NCI-H187 (cell line): ENCODE measurements around the gene USP6NL.
A peak's percentile ranks its signal among the peaks of the same experiment; 100 is the strongest.
"Not testable (repeated sequence)": the region's sequence is repeated elsewhere in the genome, so short reads cannot be mapped to it uniquely, and the experiment has no call there.

Source experiments
- DNase-seq, 2 experiments: peaks; one replicate each; lab custom pipeline; 2025; lab: John Stamatoyannopoulos, UW

Gene USP6NL

GRCh38 chr10:11611248-11612020 lies at the start of gene USP6NL:
USP6NL (minus strand) TSS chr10:11611650; CDS start chr10:11597634, 14,016 bp downstream.
- peak; percentile 10 to 68 for DNase-seq

- DNase-seq, result no peak
Measured at GRCh38 chr10:11658801-11659368, 47.4 kb upstream of the USP6NL start.

GRCh38 chr10:11655836-11656235 lies 44.4 kb upstream of the USP6NL start:
- DNase-seq, result no peak

GRCh38 chr10:11654659-11655058 lies 43.2 kb upstream of the USP6NL start:
- no peak for DNase-seq

DNA sequence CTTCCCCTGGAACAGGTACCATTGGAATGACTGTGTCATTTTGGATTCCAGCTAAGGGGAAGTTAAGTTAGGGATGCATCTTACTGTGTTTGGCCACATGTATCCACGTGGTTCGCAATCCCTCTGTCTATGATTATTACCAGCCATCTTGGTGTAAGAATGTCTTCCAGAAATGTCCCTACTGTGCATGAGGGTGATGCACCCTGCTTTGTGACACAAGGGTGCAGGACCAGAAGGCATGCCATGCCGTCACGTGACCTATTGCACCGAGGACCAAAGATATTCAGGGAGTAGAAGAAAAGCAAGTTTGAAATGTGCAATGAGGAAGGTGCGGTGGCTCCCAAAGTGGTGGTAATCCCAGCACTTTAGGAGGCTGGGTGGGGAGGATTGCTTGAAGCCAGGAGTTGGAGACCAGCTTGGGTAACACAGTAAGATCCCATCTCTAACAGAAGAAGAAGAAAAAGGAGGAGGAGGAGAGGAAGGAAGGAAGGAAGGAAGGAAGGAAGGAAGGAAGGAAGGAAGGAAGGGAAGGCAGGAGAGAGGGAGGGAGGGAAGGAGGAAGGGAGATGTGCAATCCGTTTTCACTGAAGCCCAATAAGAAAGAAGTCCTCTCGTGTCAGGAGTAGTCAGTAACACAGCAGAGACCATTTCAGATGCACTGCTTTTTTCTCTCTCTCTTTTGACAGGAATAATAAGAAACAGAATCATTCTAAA lies 42.5 kb upstream of the USP6NL start:
- DNase-seq, result no peak

DNA sequence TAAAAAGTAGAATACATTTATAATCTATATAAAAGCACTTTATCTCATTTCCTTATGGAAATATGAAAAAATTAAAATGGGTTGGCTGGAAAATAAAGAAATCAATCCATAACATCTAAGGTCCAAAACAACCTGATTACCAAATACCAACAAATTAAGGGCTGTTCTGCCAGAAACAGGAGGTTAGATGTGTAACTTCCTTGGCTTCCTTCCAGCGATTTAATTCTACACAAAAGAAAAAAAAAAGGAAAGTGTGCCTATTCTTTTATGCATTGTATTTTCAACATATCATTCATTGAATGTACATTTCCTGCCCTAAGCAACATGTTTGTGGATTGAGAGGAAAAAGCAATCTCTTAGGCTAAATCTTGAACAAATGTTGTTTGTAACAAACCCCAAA lies 36.2 kb upstream of the USP6NL start:
- no peak for DNase-seq

DNA sequence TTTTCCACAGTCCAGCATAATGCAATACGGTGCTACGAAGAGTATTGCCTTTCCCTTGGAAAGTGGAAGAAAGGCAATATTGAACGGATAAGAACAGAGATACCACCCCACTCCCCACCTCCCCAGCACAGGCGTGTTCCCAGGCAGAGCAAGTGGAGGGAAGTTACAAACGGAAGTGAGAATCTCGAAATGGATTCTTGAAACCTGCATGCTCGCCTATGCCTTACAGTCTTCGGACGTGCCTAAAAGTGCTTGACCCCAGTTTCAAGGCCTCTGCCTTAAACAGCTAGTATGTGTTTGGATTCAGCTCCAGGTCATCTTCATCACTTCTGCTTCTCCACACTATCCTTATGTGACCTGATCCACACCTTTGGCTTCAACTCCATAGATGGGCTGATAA lies 35.0 kb upstream of the USP6NL start:
- DNase-seq, result no peak

DNA sequence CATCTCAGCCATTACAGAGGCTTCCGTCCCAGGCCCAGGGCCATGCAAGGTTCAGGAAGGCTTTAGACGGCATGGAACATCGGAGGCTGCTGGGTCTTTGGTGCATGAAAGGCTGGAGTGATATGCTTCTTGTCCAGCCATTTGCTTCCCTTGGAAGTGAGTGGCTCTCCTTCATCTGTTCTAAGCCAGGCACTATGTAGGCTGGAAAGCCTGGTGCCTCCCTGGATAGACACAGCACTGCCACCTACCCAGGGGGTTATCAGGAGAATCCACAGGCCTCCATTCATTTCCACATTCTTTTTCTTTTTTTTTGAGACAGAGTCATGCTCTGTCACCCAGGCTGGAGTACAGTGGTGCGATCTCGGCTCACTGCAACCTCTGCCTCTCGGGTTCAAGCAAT lies 31.6 kb upstream of the USP6NL start:
- DNase-seq, result no peak

DNA sequence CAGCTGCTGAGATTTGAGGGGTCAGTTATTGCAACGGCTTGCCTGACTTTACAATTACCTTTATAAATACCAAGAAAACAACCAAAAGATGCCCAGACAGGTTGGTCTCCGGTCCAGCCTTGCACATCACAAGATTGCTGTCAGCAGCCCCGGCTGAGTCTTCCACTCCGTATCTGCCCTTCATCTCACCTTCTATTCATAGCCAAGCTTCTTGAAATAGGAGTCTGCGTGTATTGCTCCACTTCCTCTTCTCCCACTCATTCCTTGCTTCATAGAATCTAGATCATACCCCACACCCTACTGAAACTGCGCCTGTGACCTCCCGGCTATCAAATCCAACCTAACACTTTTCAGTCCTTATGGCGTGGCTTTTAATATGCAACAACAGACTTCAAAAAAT lies 31.1 kb upstream of the USP6NL start:
- no peak for DNase-seq

DNA sequence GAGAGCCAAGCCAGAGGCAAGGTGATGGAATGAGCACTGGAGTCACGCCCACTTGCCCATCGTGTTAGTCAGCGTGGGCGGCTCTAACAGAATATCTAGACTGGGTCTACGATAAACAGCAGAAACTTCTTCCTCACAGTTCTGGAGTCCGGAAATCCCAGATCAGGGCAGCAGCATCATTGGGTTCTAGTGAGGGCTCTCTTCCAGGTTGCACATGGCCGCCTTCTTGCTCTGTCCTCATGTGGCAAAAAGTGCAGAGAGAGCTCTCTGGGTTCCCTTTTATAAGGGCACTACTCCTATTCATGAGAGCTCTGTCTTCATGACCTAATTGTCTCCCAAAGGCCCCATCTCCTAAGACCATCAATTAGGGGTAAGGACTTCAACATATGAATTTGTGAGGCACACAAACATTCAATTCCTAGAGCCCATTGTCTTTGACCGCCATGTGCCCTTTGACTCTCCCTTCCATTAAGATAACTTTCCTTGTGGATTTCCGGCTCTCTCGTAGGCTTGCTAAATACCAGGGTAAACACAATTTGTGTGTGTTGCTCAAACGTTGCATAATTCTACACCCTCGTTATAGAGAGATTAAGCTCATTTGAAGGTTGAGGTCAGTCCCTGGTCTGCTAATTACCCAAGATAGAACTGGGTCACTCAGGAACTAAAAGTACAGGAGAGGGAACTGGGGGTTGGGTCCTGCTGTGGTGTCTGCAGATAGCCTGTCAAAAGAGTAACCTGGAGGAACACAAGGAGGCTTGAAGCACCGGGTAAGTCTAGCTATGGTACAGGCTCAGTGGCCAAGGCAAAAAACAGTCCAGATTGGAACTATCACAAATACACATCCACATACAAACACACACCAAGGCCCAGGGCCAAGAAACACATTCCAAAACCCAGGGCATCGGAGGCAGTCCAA lies 28.7 kb upstream of the USP6NL start:
- DNase-seq, result no peak

DNA sequence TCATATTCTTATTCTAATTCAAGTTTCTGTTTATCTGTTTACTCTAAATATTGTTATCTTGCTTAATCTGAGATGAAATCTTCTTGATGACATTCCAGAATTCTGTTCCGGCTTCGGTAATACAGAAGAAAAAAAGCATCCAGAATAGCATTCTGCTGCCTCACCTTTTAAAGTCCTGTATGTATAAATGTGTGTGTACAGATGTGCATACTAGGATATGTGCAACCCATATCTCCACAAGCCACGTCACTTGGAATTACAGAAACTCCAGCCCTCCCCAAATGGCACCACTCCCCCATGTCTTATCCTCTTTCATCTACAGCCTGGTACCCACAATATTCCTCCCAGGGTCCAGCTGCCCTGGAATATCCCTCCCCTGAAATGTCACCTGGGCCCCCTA lies 27.9 kb upstream of the USP6NL start:
- no peak for DNase-seq

DNA sequence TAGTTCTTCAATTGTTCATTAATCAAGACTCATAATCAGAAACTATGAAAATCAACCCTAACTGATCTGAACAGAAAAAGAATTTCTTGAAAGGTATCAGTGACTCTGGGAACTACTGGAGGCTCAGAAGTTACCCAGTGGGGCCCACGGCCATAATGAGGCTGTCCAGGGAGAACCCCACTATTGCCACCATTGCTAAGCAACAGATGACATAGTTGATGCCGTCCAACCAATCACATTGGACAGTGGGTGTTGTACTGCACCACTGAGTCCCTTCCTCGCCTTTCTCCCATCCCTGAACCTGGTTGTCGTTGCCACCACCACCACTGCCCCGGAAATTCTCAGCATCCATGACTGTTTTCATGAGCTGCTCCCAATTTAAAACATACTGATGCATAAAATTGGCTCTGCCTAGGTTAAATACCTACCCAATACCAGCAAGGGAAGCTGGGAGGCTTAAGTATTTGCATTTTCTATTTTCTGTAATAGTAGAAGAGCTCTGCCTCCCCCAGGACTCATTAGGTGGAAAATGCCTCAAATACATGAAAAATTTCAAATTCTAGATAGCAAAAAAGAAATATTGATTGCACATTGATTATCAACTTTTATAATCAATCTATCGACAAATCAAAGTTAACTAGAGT lies 26.7 kb upstream of the USP6NL start:
- no peak for DNase-seq

GRCh38 chr10:11636697-11637303 lies 25.4 kb upstream of the USP6NL start:
- DNase-seq, result no peak

DNA sequence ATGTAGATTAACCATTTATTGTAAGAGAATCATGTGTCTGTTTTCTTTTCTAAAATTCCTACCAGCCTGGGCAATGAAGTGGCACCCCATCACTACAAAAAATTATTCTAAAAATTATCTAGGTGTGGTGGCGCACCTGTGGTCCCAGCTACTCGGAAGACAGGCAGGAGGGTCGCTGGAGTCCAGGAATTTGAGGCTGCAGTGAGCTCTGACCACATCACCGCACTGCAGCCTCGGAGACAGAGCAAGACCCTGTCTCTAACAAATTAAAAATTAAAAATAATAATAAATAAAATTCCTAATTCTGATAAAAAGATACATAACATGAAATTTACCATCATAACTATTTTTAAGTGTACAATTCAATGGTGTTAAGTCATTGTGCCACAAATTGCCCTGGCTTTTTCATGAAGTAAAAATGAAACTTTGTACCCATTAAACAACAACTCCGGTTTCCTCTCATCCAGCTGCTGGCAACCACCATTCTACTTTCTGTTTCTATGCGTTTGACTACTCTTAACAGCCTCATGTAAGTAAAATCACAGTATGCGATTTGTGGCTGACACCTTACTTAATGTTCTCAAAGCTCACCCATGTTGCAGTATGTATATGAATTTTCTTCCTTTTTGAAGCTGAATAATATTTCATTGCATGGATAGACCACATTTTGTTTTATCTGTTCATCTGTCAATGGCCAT lies 20.6 kb upstream of the USP6NL start:
- no peak for DNase-seq

DNA sequence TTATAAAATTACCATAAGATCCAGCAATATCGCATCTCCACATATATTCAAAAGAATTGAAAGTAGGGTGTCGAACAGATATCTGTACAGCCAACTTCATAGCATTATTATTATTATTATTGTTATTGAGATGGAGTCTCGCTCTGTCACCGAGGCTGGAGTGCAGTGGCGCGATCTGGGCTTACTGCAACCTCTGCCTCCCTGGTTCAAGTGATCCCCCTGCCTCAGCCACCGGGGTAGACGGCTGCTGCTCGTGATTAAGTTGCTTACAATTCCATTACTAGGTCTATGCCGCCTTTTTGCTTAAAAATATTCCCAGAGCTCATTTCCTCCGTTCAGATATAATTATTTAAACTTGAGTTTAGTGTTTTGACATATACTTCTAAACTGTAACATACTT lies 19.8 kb upstream of the USP6NL start:
- DNase-seq, result no peak

DNA sequence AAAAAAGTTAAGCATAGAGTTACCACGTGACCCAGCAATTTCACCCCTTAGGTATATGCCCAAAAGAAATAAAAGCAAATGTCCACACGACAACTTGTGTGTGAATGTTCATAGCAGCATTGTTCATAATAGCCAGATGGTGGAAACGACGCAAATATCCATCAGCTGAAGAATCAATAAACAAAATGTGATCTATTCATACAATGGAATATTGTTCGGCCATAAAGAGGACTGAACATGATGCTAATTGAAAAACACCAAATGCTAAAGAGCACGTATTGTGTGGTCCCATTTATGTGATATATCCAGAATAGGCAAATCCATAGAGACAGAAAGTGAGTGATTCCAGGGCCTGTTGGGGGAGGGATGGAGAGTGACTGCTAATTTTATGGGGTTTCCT lies 18.3 kb upstream of the USP6NL start:
- no peak for DNase-seq

- not testable (repeated sequence) for DNase-seq
Measured at GRCh38 chr10:11627941-11628340, 16.5 kb upstream of the USP6NL start.

GRCh38 chr10:11626071-11626470 lies 14.6 kb upstream of the USP6NL start:
- no peak for DNase-seq

DNA sequence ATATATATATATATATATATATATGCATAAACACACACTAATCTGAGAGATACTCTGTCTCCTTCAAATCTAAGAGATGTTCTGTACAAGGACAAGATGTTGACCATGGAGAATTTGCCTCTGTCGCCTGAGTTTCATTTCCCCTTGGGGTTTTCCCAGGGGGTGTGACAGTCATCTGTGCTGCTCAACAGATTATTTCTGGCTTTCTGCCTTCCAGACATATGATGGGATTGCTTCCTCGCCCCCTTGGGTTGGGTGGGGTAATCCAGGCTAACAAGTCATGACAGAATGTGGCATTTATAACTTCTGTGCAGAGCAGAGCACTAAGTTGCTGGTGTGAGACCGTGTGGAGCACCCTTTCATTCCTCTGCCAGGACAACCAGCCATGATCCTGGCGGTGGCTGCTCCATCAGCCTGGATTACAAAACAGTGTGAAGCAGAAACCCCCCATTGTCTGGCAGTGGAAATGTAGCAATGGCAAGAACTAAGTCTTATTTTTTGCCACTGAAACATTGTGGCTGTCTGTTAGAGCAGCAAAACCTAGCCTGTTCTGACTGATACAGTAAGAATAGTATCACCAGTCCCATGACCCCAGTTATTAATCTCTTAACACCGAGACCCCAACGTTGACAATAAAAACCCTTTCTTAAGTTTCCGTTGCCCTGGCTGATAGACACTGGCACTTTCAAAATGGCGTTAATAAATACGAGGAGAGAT lies 13.7 kb upstream of the USP6NL start:
- DNase-seq, result no peak

GRCh38 chr10:11617233-11617632 lies 5.8 kb upstream of the USP6NL start:
- no peak for DNase-seq
